Measurements from ENCODE around the gene AUTS2.

Gene AUTS2

GRCh38 chr7:70132852-70133690, 534.8 kb downstream of the AUTS2 start:
- no peak for DNase-seq (ENCODE audit: low read depth)

- no peak for DNase-seq (ENCODE audit: low read depth)
Measured at GRCh38 chr7:70134029-70134770, 535.9 kb downstream of the AUTS2 start.

- no peak for DNase-seq (ENCODE audit: low read depth)
Measured at GRCh38 chr7:70135656-70136055, 537.4 kb downstream of the AUTS2 start.

GRCh38 chr7:70137126-70137525, 538.9 kb downstream of the AUTS2 start:
- no peak for DNase-seq (ENCODE audit: low read depth)

- DNase-seq (ENCODE audit: low read depth) = no peak
Measured at GRCh38 chr7:70142247-70142932, 544.1 kb downstream of the AUTS2 start.

- DNase-seq (ENCODE audit: low read depth) = no peak
Measured at GRCh38 chr7:70143075-70144044, 545.1 kb downstream of the AUTS2 start.

GRCh38 chr7:70148997-70149396, 550.7 kb downstream of the AUTS2 start:
- DNase-seq (ENCODE audit: low read depth) = no peak

GRCh38 chr7:70152313-70152712, 554.0 kb downstream of the AUTS2 start:
- DNase-seq (ENCODE audit: low read depth) = no peak

GRCh38 chr7:70153933-70154332, 555.7 kb downstream of the AUTS2 start:
- DNase-seq (ENCODE audit: low read depth) = no peak

GRCh38 chr7:70154521-70155180, 556.4 kb downstream of the AUTS2 start:
- no peak for DNase-seq (ENCODE audit: low read depth)

GRCh38 chr7:70156057-70156456, 557.8 kb downstream of the AUTS2 start:
- DNase-seq (ENCODE audit: low read depth) = no peak

- no peak for DNase-seq (ENCODE audit: low read depth)
Measured at GRCh38 chr7:70159121-70159520, 560.8 kb downstream of the AUTS2 start.

GRCh38 chr7:70165477-70166170, 567.3 kb downstream of the AUTS2 start:
- no peak for DNase-seq (ENCODE audit: low read depth)

- DNase-seq (ENCODE audit: low read depth) = no peak
Measured at GRCh38 chr7:70171369-70171920, 573.2 kb downstream of the AUTS2 start.

- DNase-seq (ENCODE audit: low read depth) = no peak
Measured at GRCh38 chr7:70177166-70177565, 578.9 kb downstream of the AUTS2 start.

- no peak for DNase-seq (ENCODE audit: low read depth)
Measured at GRCh38 chr7:70178211-70178610, 579.9 kb downstream of the AUTS2 start.

- no peak for DNase-seq (ENCODE audit: low read depth)
Measured at GRCh38 chr7:70178787-70179186, 580.5 kb downstream of the AUTS2 start.

- DNase-seq (ENCODE audit: low read depth) = no peak
Measured at GRCh38 chr7:70182521-70182920, 584.2 kb downstream of the AUTS2 start.

GRCh38 chr7:70183278-70183677, 585.0 kb downstream of the AUTS2 start:
- no peak for DNase-seq (ENCODE audit: low read depth)

Measured in stimulated activated CD8-positive, alpha-beta memory T cell treated with anti-CD3 and anti-CD28 coated beads, Interleukin-4, amount 100 ng/mL, for 24 hours (primary cell).